Measurements from ENCODE around the gene PAF1.

GRCh38 chr19:39434123-39435076, 43.5 kb upstream of the PAF1 start:
- TF ChIP-seq EZH2 (IDR thresholded peaks at IDR 0.05) (no peak), POLR2AphosphoS5 (IDR thresholded peaks at IDR 0.05; ENCODE audit: borderline replicate concordance, low read depth, low read length) (no peak)

All from SK-N-MC (cell line).